ENCODE results near the gene MPP4. TPM values are rescaled to one million over a fixed set of nuclear protein-coding genes. Genes with fewer than 3 reads are reported as not detected.

Gene MPP4
- total RNA-seq, 1 donor from 2014 or later = not detected

GRCh38 chr2:201656102-201656501 lies 42.3 kb downstream of the MPP4 start:
- CTCF ChIA-PET = no interaction called here
- ATAC-seq (ENCODE audit: low read depth) (no peak), DNase-seq (no peak)
- H3K9me3 Mint-ChIP-seq = no peaks in the 10 kb centered on the region
- no peak overlapping the region for H3K27ac Mint-ChIP-seq
- H3K4me3 Mint-ChIP-seq = no peak overlapping the region
- intact Hi-C loops (cut with micrococcal nuclease) = no loop called here
- TF ChIP-seq CTCF (IDR thresholded peaks at IDR 0.05) = no peak
- H3K4me1 Mint-ChIP-seq = no peaks in the 10 kb centered on the region
- POLR2A ChIA-PET = no interaction called here
- H3K27me3 Mint-ChIP-seq = peaks cover 18% of the 10 kb centered on the region
- no peaks in the 10 kb centered on the region for H3K36me3 Mint-ChIP-seq (ENCODE audit: low read depth)

- peaks cover 21% of the 10 kb centered on the region for H3K27me3 Mint-ChIP-seq
- H3K36me3 Mint-ChIP-seq (ENCODE audit: low read depth) = no peaks in the 10 kb centered on the region
- ATAC-seq (ENCODE audit: low read depth) (no peak), DNase-seq (no peak)
- CTCF ChIA-PET = no interaction called here
- no peaks in the 10 kb centered on the region for H3K9me3 Mint-ChIP-seq
- POLR2A ChIA-PET = no interaction called here
- no peaks in the 10 kb centered on the region for H3K4me1 Mint-ChIP-seq
- TF ChIP-seq CTCF (IDR thresholded peaks at IDR 0.05) = no peak
- no peak overlapping the region for H3K27ac Mint-ChIP-seq
- H3K4me3 Mint-ChIP-seq = no peak overlapping the region
- intact Hi-C loops (cut with micrococcal nuclease) = no loop called here
Measured at GRCh38 chr2:201654616-201655384, 43.6 kb downstream of the MPP4 start.

GRCh38 chr2:201653221-201653620 lies 45.2 kb downstream of the MPP4 start:
- ATAC-seq (ENCODE audit: low read depth) (no peak), DNase-seq (no peak)
- intact Hi-C loops (cut with micrococcal nuclease) = no loop called here
- H3K27ac Mint-ChIP-seq = no peak overlapping the region
- no peak overlapping the region for H3K4me3 Mint-ChIP-seq
- no peak for TF ChIP-seq CTCF (IDR thresholded peaks at IDR 0.05)
- H3K4me1 Mint-ChIP-seq = no peaks in the 10 kb centered on the region
- H3K36me3 Mint-ChIP-seq (ENCODE audit: low read depth) = no peaks in the 10 kb centered on the region
- POLR2A ChIA-PET = no interaction called here
- H3K9me3 Mint-ChIP-seq = no peaks in the 10 kb centered on the region
- H3K27me3 Mint-ChIP-seq = peaks cover 20% of the 10 kb centered on the region
- CTCF ChIA-PET = no interaction called here

GRCh38 chr2:201649442-201649841 lies 49.0 kb downstream of the MPP4 start:
- POLR2A ChIA-PET = no interaction called here
- ATAC-seq (ENCODE audit: low read depth) = no peak
- intact Hi-C loops (cut with micrococcal nuclease) = loop anchor here (10.0 kb wide), 2 partner anchors 935 to 1125 kb away; partner anchors contain the start of gene SGO2

GRCh38 chr2:201647431-201647830 lies 51.0 kb downstream of the MPP4 start:
- DNase-seq (no peak), ATAC-seq (ENCODE audit: low read depth) (no peak)
- no peak for TF ChIP-seq CTCF (IDR thresholded peaks at IDR 0.05)
- POLR2A ChIA-PET = no interaction called here
- intact Hi-C loops (cut with micrococcal nuclease) = loop anchor here (10.0 kb wide), 2 partner anchors 933 to 1123 kb away; partner anchors contain the start of gene SGO2
- no peaks in the 10 kb centered on the region for H3K9me3 Mint-ChIP-seq
- CTCF ChIA-PET = no interaction called here
- no peak overlapping the region for H3K4me3 Mint-ChIP-seq
- H3K27me3 Mint-ChIP-seq = peaks cover 6% of the 10 kb centered on the region
- no peak overlapping the region for H3K27ac Mint-ChIP-seq
- peaks cover 2% of the 10 kb centered on the region for H3K36me3 Mint-ChIP-seq (ENCODE audit: low read depth)
- H3K4me1 Mint-ChIP-seq = peaks cover 4% of the 10 kb centered on the region

More at GRCh38 chr2:201649442-201649841, 49.0 kb downstream of the MPP4 start:
- no peak for TF ChIP-seq CTCF (IDR thresholded peaks at IDR 0.05)
- no peak for DNase-seq
- Mint-ChIP-seq H3K27ac (no peak overlapping the region), H3K27me3 (peaks cover 16% of the 10 kb centered on the region), H3K4me3 (no peak overlapping the region), H3K9me3 (no peaks in the 10 kb centered on the region), H3K4me1 (no peaks in the 10 kb centered on the region), H3K36me3 (ENCODE audit: low read depth) (no peaks in the 10 kb centered on the region)
- CTCF ChIA-PET = no interaction called here
